GM19324 (cell line): ENCODE data around the gene PDZD2.

Source experiments
- ATAC-seq: cut with Tn5 transposase; IDR thresholded peaks from one replicate; pipeline ENCODE4 v1.9.1; 2021; ENCODE audit warnings: mild to moderate bottlenecking, moderate library complexity; ENCODE audit not compliant: unreplicated experiment, low FRiP score

The PDZD2 gene

GRCh38 chr5:32150366-32150765 lies 511.4 kb downstream of the PDZD2 start:
- ATAC-seq: no peak

GRCh38 chr5:32151198-32151597 lies 512.3 kb downstream of the PDZD2 start:
- no peak for ATAC-seq

GRCh38 chr5:32153723-32154122 lies 514.8 kb downstream of the PDZD2 start:
- no peak for ATAC-seq

GRCh38 chr5:32155211-32155610 lies 516.3 kb downstream of the PDZD2 start:
- ATAC-seq: no peak

GRCh38 chr5:32156635-32157034 lies 517.7 kb downstream of the PDZD2 start:
- ATAC-seq: no peak

- no peak for ATAC-seq
Measured at GRCh38 chr5:32157078-32157477, 518.1 kb downstream of the PDZD2 start.

- ATAC-seq: no peak
Measured at GRCh38 chr5:32158679-32158975, 519.7 kb downstream of the PDZD2 start.

- ATAC-seq: no peak
Measured at GRCh38 chr5:32159328-32160072, 520.6 kb downstream of the PDZD2 start.

- ATAC-seq: no peak
Measured at GRCh38 chr5:32160228-32160627, 521.3 kb downstream of the PDZD2 start.
